Testis (tissue), 3 donors: ENCODE results near the gene COL25A1. TPM values are rescaled to one million over a fixed set of nuclear protein-coding genes. Genes with fewer than 3 reads are reported as not detected.

Source experiments
- DNase-seq: peaks from one replicate; pipeline ENCODE4 v3.0.0-alpha.2; 2019
- H3K27ac ChIP-seq, 2 donors: fragments of 200-600 bp; sonication (generic); one replicate each; pipeline ENCODE4 v1.5.1; 2019
- H3K27me3 ChIP-seq: fragments of 200-600 bp; sonication (generic); one replicate; pipeline ENCODE4 v1.5.1; 2019
- H3K36me3 ChIP-seq: fragments of 200-600 bp; sonication (generic); one replicate; pipeline ENCODE4 v1.5.1; 2017; ENCODE audit warnings: low read depth; ENCODE audit errors: missing control alignments
- H3K4me1 ChIP-seq: fragments of 200-600 bp; sonication (generic); one replicate; pipeline ENCODE4 v1.5.1; 2019
- H3K4me3 ChIP-seq, 2 donors: fragments of 200-600 bp; sonication (generic); one replicate each; pipeline ENCODE4 v1.5.1; 2017 to 2019
- H3K9me3 ChIP-seq: fragments of 200-600 bp; sonication (generic); one replicate; pipeline ENCODE4 v1.5.1; 2017
- CTCF ChIP-seq, 3 experiments: fragments of 450-650 bp in 2 of 3; fragments of 200-600 bp in 1 of 3; sonication (generic) in 1 of 3; IDR thresholded peaks; one replicate each; pipeline ENCODE4 v1.5.1; 2016 to 2019; ENCODE audit warnings: antibody characterized with exemption in 3 of 3, mild to moderate bottlenecking in 2 of 3, moderate library complexity in 1 of 3
- POLR2A ChIP-seq: fragments of 450-650 bp; IDR thresholded peaks from one replicate; pipeline ENCODE4 v1.6.1; 2017; ENCODE audit warnings: antibody characterized with exemption, mild to moderate bottlenecking, moderate library complexity
- WGBS, 2 donors: methylation state at CpG; one replicate each; pipeline ENCODE4 v1.1.5; 2018; 5-methylcytosine and 5-hydroxymethylcytosine counted together
- intact Hi-C: fragments of 100-400 bp; cut with DNase I; formaldehyde crosslinking; loops from one replicate; pipeline ENCODE4 v1.15.1; 2023; ENCODE audit warnings: low total_unique reads
- polyA plus RNA-seq: library from polyadenylated mRNA; stranded (reverse); fragments of 350-450 nt; fragmentation: Illumina TruSeq; extraction: RNeasy Lipid Tissue Mini Kit (QIAGEN cat#74804); gene quantifications from one replicate; pipeline ENCODE4 v1.2.3, GENCODE V29; 2014; ENCODE audit warnings: low read depth, low replicate concordance; ENCODE audit not compliant: insufficient read depth
- total RNA-seq, 2 donors: library from RNA; depleted of rRNA; stranded (reverse); fragments of >200 nt; gene quantifications; one replicate each; pipeline ENCODE4 v1.2.3, GENCODE V29; 2016

The COL25A1 gene
- total and polyA plus RNA-seq, 3 donors from 2014 or later, result 11.7 to 19.2 (median 17.2) TPM

- DNase-seq, result peak; percentile 27
- intact Hi-C loops, result no loop called here
- WGBS, 2 donors, result 1% methylated on average over 47 to 61 of the region's 61 CpGs
- Histone ChIP-seq H3K36me3 (no peaks in the 10 kb centered on the region), H3K4me3 (peak within 1 kb of the TSS; percentile 43 to 56), H3K4me1 (no peaks in the 10 kb centered on the region), H3K9me3 (no peaks in the 10 kb centered on the region), H3K27me3 (no peaks in the 10 kb centered on the region), H3K27ac (no peak within 1 kb of the TSS)
- TF ChIP-seq CTCF (IDR thresholded peaks at IDR 0.05) (no peak), POLR2A (no peak)
Observed at GRCh38 chr4:108762559-108763225, 539.8 kb downstream of the COL25A1 start, which contains the start of gene ETNPPL. Gene ETNPPL (minus strand): TSS chr4:108763053. CDS start chr4:108762898, 155 bp downstream.

Other genes starting within 250 kb of the COL25A1 start
- gene SEC24B, start 131.2 kb upstream of the COL25A1 start, total RNA-seq, result 10 to 100 TPM; 36.0 to 38.6 TPM
- 22.7 TPM for gene SEC24B, start 131.2 kb upstream of the COL25A1 start, polyA plus RNA-seq